ENCODE measurements around the gene AGBL1.

AGBL1 gene

GRCh38 chr15:86608461-86609205 lies 529.0 kb downstream of the AGBL1 start:
- DNase-seq, result no peak

DNA sequence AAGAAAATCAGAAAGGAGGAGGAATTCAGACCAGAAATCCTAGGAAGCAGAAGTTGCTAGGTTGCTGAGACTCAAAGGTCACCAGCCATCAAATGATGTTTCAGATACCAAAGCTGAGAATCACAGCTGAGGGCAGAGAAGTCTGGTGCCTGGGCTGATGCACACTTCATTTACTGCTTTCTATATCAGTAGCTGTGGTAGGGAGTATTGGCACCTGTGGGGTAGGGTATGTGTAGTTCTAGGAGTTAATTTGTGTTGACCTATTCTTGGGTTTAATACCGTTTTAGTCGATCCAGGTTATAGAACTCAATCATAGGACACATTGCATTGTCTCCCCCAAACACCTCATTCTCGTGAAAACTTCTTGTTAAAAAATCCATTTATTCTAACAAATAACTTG lies 529.6 kb downstream of the AGBL1 start:
- no peak for DNase-seq

DNA sequence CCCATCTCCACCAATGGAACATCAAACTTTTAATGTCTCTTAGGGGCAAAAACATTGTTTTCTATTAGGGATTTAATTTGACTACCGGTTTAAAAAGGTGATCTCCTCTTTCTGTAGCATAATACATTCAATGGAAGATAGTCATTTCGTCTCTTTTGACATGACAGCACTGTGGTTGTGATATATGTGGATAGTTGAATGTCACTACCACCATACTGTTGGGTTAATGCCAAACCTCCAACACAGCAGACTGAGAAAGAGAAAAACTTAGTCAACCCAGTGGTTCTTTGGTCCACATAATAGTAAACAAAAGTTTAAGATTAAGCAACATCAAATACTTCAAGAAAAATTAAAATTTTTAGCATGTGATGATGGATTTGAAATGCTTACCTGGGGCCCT lies 530.4 kb downstream of the AGBL1 start:
- DNase-seq, result no peak

DNA sequence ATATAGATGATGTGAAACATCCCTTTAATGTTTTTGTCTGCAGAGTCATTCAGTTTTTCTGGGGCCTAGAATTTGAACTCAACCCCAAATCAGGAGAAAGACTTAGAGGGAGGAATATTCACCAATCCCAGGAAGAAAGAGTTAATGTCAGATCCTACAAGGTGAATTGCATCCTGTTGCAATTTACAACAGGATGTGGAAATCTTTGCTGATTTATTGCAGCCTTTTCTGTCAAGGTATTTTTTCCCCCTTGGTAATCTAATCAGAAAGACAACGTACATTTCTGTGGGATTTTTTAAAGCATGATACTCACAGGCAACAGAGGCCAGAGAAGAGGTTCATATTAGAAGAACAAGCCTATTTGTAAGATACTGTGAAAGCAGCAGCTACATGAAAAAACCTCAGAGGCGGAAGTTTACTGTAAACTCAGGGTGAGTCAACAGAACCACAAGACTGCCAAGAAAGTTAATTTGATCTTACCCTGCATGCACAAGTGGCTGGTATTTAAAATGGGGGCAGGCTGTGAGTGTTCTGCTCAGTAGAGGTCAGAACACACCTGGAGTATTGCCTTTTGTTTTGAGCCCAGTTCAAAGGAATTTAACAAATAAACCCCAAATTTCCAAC lies 531.9 kb downstream of the AGBL1 start:
- peak; percentile 50 for DNase-seq

GRCh38 chr15:86615411-86615810 lies 535.7 kb downstream of the AGBL1 start:
- DNase-seq, result no peak

DNA sequence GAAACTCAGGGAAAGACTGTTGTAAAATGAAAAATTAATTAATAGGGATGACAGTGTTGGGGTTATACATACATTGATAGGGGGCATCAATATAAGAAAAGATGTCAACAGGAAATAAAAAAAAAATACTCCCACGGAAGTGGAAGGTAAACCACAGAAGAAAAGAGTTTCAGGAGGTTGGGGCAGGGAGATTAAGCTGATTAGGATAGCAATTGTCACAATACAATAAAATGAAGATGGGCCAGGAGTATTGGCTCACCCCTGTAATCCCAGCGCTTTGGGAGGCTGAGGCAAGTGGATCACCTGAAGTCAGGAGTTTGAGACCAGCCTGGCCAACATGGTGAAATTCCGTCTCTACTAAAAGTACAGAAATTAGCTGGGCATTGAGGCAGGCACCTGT lies 536.1 kb downstream of the AGBL1 start:
- peak; percentile 29 for DNase-seq

DNA sequence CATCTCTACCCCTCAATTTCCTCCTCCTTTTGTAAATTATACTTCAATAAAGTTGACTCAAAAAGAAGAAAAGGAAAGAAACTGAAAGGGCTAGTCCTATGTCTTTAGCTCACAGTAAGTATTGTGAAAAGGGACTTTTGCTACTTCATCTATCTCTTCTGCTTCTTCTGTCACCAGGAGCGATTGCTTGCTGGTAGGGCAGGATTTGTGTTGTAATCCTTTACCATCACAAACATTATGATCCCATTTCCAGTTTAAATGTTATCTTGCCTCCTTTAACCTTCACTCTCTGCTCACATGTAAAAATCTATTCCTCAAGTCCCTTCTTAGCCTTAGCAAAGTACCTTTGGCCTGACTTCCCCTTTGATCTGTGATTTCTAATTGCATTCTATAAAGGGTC lies 537.1 kb downstream of the AGBL1 start:
- DNase-seq, result no peak

GRCh38 chr15:86620157-86620556 lies 540.5 kb downstream of the AGBL1 start:
- no peak for DNase-seq

GRCh38 chr15:86620641-86621349 lies 541.1 kb downstream of the AGBL1 start:
- DNase-seq, result no peak

- DNase-seq, result no peak
Measured at GRCh38 chr15:86623236-86623635, 543.6 kb downstream of the AGBL1 start.

DNA sequence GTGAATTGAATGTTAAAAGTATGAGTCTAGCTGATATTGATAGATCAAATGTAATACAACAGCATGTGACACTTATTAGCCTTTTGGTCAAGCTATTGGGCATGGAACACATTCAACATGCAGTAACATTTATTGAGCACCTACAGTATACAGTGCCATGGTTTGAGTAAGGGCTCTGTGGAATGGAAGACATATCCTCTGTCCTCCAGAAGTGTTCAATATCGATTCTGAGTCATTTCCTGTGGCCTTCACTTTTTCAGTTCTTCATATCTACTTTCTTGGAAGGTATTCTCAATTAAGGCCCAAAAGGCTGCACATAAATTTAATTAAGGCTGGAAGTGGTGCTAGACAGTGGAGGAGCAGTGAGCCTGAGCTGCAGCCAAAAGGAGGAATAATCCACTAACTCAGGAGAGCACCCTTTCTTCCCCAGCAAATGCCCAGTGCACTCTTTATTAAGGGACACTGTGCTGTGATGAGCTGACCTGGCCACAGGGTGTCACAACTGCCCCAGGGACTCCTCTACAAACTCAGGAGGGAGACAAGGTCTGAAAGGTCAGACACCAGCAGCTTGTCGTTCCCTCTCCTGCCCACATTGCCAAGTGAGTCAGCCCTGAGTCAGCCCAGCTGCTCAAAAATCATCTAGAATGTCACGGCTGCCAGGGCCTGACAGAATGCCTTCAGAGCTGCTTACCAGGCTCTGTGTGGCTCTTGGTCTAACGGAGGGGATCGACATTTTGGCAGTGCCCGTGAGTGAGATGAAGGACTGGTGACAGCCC lies 544.8 kb downstream of the AGBL1 start:
- DNase-seq, result peak; percentile 17

DNA sequence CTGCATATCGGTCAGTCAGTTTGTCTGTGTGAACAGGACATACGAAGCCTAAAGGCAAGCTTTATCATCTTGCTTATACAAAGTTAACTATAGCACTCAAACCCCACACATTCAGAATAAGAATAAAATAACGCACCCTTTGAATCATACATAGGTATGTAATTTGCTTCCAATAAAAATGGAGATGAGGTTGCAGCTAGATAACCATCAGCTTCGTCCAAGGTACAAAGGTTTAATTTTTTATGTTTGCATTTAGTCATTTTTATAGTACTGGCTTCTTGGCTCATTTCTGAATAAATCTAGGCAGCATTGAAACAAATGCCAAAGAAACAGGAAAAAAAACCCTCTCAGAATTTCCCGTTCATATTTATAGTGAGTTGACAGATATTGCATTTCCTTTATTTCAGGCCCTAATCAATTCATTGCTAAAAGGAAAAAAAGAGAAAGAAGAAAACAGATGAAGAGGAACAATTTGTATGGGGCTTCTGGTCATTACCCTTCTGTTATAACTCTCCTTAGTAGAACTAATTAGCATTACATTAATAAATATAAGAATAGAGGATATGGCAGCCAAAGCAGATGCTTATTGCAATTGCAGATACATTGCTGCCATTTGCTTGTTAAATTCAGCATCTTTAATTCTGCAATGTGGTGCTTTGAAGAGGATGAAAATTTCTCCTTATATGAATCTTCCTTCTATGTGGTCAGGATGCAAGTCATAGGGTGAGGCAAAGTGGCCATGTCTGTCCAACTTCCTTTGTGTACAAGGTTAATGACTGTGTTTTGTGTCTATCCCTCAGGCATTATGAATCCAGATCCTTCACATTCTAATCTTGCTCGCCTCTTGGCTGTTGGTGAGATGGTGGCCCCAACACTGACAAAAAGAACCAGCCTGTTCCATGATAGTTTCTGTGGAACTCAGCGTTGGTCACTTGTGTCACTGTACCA lies 550.0 kb downstream of the AGBL1 start:
- DNase-seq, result no peak

GRCh38 chr15:86630946-86631345 lies 551.3 kb downstream of the AGBL1 start:
- no peak for DNase-seq

- DNase-seq, result no peak
Measured at GRCh38 chr15:86634146-86634545, 554.5 kb downstream of the AGBL1 start.

DNA sequence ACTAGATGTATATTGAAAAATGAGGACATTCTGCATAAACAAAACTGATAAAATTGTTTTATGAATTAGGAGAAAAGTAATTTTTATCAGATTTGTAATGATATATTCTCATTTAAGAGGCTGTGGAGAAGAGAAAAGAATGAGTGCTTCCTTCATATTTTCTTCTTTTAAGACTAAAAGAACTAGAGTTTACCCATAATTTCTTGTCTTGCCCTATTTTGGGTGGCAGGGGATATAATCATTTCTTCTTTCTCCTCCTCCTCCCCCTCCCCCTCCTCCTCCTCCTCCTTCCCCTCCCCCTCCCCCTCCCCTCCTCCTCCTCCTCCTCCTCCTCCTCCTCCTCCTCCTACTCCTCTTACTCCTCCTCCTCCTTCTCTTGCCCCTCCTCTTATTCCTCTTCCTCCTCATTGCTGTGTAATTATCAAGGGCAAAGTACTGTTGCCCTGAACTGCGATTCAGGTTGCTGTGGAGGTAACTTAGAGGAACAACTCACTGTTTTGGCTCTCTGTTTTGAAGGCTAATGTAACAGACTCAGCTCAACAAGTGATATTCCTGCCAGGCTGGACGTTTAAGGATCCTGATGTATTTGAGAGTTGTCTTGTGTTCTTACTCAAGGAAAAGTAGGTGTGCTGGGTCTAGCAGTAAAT lies 555.4 kb downstream of the AGBL1 start:
- DNase-seq, result no peak

DNA sequence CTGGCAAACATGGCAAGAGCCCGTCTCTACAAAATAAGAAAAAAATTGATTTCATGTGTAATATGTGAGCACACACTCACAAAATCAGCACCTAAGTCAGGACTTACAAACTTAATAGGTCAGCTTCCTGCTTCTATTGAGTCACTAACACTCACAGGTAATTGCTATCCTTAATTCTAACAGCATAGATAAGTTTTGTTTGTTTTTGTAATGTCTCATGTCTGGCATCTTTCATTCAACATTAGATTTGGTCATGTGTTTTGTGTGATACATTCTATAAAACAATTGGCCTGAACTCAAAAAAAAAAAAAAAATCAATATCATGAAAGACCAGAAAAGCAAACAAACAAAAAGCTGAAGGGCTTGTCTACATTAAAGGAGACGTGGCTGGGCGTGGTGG lies 564.7 kb downstream of the AGBL1 start:
- DNase-seq, result no peak

DNA sequence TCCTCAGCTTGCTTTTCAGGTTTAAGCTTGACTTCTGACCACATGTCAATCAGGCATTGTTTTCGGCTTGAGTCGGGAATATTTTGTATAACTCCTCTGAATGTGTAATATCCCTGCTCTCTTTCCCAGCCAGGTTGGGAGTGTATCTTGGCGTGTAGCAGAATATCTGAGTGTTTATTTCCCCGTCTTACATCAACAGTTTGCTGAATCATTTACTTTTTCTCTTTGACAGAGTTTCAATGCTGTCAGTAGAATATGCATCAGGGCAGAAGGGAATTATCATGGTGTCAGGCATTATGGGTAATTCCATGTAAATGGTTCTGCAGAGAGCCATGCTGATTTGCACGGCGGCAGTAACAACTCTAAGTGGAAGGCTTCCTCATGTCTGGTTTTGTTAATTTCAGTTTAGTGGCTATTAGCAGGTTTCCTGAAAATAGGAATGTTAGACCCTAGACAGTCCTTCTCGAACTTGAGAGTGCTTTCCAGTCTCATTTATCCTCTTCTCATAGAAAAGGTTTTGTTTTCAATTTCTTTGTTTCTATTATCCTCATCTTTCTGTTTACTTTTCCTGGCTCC lies 566.3 kb downstream of the AGBL1 start:
- no peak for DNase-seq

DNA sequence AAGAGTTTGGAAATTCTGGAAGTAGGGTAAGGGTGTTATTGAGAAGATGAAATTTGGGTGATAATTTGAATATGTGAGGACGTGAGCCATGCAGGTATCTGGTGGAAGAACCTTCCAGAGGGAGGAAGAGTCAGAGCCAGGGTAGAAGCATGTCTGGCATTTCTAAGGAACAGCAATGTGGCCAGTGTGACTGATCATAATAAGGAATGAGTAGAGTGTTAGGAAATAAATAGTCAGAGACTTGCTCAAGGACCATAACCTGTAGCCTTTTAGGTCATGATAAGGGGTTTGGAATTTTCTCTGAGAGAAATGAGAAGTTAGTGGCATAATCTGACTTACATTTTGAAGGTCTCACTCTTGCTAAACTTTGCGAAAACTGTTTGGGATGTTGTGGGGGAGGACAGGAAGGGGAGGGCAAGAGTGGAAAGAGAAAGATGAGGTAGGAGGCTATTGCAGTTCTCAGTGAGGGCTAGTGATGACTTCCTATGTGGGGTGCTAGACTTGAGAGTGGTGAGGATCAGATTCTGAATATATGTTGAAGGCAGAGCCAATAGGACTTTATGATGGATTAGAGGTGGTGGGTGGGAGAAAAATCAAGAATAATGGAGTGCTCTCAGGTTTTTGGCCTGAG lies 568.3 kb downstream of the AGBL1 start:
- no peak for DNase-seq

- DNase-seq, result no peak
Measured at GRCh38 chr15:86649277-86649676, 569.6 kb downstream of the AGBL1 start.

- DNase-seq, result no peak
Measured at GRCh38 chr15:86650094-86650493, 570.4 kb downstream of the AGBL1 start.
